MM.1S (cell line): Measurements from ENCODE around the gene SLC1A7.

Experiments
- DNase-seq: peaks from one replicate; pipeline ENCODE4 v3.0.0-alpha.2; 2015
- H2AFZ ChIP-seq: fragments of 300-600 bp; sonication (generic); 2 replicates; pipeline ENCODE4 v1.6.0; 2016; ENCODE audit warnings: antibody characterized with exemption, low read length
- H3F3A ChIP-seq: fragments of 300-600 bp; sonication (generic); 2 replicates; pipeline ENCODE4 v1.6.1; 2016; ENCODE audit warnings: mild to moderate bottlenecking, antibody characterized with exemption, low read length, moderate library complexity, mixed read lengths; ENCODE audit not compliant: insufficient read depth
- H3K27ac ChIP-seq: fragments of 300-600 bp; sonication (generic); 2 replicates; pipeline ENCODE4 v1.5.1; 2016; ENCODE audit warnings: mild to moderate bottlenecking, low read length
- H3K27me3 ChIP-seq: fragments of 300-600 bp; sonication (generic); replicated peaks from 2 replicates; pipeline ENCODE4 v1.6.0; 2016; ENCODE audit warnings: low read length; ENCODE audit not compliant: insufficient read depth
- H3K36me3 ChIP-seq: fragments of 300-600 bp; sonication (generic); replicated peaks from 2 replicates; pipeline ENCODE4 v1.6.1; 2016; ENCODE audit warnings: mild to moderate bottlenecking, low read length, mixed read lengths; ENCODE audit not compliant: insufficient read depth
- H3K4me1 ChIP-seq: fragments of 300-600 bp; sonication (generic); 2 replicates; pipeline ENCODE4 v1.6.1; 2016; ENCODE audit warnings: low read length, mixed read lengths
- H3K4me2 ChIP-seq: fragments of 300-600 bp; sonication (generic); 2 replicates; pipeline ENCODE4 v1.6.0; 2016; ENCODE audit warnings: low read depth, low read length
- H3K4me3 ChIP-seq: fragments of 300-600 bp; sonication (generic); 2 replicates; pipeline ENCODE4 v1.5.1; 2016; ENCODE audit warnings: low read length, mixed read lengths
- H3K79me2 ChIP-seq: fragments of 300-600 bp; sonication (generic); 2 replicates; pipeline ENCODE4 v1.6.1; 2016; ENCODE audit warnings: mixed run types, low read length, mixed read lengths
- H3K9ac ChIP-seq: fragments of 300-600 bp; sonication (generic); 2 replicates; pipeline ENCODE4 v1.6.1; 2016; ENCODE audit warnings: low read length, mixed read lengths
- H3K9me2 ChIP-seq: fragments of 300-600 bp; sonication (generic); replicated peaks from 2 replicates; pipeline ENCODE4 v1.6.1; 2016; ENCODE audit warnings: mild to moderate bottlenecking, low read length, mixed read lengths; ENCODE audit not compliant: insufficient read depth
- H3K9me3 ChIP-seq: fragments of 300-600 bp; sonication (generic); replicated peaks from 2 replicates; pipeline ENCODE4 v1.6.1; 2016; ENCODE audit warnings: mild to moderate bottlenecking, low read length, mixed read lengths; ENCODE audit not compliant: insufficient read depth
- H4K20me1 ChIP-seq: fragments of 300-600 bp; sonication (generic); 2 replicates; pipeline ENCODE4 v1.6.1; 2016; ENCODE audit warnings: mild to moderate bottlenecking, low read length, moderate library complexity, mixed read lengths; ENCODE audit not compliant: insufficient read depth
- EZH2 ChIP-seq: fragments of 300-600 bp; sonication (generic); optimal IDR thresholded peaks from 2 replicates; pipeline ENCODE3; 2017; ENCODE audit warnings: low read depth, mild to moderate bottlenecking, antibody characterized with exemption, low read length, mixed read lengths
- EZH2phosphoT487 ChIP-seq: fragments of 300-600 bp; sonication (generic); IDR thresholded peaks from 2 replicates; pipeline ENCODE4 v1.6.1; 2018; ENCODE audit warnings: antibody characterized with exemption, low read length
- TF ChIP-seq, protein P1 (sequence below): fragments of 300-600 bp; sonication (generic); IDR thresholded peaks from 2 replicates; pipeline ENCODE4 v1.5.1; 2016; ENCODE audit warnings: antibody characterized with exemption, low read length, mixed read lengths

Gene SLC1A7

DNA sequence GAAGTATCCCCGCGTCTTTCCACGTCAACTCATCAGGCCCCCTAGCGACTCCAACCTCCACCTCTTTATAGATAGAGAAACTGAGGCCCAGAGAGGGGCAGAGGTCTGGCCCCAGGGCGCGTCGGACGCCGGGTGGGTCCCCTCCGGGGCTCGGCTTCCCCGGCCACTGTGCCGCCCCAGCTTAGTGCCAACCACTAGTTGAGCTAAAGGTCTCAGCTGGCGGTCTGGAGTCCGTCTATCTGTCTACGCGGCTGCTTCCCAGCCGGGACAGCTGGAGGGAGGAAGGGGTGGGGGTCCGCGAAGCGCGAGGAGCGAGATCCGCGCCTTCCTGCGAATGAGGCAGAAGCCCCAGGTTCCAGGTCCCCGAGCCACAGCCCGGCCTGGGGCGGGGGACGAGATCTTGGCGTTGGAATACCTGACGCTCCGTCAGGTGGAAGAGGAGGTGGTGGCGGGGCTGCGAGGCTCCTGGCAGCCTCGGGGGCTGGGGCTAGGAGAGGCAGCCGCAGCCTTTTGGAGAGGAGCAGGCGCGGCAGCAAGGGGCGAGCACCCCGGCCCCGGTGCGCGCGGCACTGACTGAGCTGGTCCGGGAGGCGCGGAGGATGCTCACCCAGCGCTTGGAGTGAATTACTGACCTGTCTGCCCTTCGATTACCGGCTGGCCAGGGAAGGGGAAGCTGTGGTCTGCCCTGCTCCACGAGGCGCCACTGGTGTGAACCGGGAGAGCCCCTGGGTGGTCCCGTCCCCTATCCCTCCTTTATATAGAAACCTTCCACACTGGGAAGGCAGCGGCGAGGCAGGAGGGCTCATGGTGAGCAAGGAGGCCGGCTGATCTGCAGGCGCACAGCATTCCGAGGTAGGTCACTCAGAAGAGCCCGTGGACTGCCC is 79.5 kb downstream of the SLC1A7 start:
- TF ChIP-seq, protein P1, sequence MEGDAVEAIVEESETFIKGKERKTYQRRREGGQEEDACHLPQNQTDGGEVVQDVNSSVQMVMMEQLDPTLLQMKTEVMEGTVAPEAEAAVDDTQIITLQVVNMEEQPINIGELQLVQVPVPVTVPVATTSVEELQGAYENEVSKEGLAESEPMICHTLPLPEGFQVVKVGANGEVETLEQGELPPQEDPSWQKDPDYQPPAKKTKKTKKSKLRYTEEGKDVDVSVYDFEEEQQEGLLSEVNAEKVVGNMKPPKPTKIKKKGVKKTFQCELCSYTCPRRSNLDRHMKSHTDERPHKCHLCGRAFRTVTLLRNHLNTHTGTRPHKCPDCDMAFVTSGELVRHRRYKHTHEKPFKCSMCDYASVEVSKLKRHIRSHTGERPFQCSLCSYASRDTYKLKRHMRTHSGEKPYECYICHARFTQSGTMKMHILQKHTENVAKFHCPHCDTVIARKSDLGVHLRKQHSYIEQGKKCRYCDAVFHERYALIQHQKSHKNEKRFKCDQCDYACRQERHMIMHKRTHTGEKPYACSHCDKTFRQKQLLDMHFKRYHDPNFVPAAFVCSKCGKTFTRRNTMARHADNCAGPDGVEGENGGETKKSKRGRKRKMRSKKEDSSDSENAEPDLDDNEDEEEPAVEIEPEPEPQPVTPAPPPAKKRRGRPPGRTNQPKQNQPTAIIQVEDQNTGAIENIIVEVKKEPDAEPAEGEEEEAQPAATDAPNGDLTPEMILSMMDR = no peak

DNA sequence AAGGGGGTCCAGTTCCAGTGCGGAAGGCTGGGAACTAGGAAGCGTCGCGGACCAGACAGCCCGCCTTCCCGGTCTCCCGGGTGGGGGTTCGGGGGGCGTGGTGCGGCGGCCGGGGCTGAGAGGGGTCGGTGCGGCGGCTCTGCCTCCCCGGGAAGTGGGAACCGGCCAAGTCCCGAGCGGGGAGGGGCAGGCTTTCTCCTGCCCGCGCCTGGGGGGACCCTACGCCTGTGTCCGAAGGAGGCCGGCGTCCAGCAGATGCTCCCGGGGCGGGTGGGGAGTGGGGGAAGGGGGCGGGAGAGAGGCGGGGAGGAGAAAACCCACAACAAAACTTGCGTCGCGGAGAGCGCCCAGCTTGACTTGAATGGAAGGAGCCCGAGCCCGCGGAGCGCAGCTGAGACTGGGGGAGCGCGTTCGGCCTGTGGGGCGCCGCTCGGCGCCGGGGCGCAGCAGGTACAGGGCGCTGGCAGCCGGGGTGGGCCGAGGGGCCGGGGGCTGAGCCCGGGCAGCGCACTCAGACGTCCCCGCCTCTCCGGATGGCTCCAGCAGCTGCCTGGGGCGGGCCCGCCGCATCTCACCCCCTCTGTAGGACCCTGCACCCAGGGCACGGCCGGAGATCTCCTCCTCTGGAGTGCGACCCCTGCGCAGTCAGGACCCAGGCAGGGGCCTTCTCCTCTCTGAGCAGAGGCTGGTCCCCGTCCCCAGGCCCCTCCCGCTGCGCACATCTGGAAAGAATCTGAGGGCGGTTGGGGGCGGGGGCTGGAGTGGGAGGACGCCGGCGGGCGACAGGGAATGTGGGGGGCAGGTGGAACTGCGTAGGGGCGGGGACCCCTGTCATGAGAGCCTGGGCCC is 80.4 kb downstream of the SLC1A7 start, which contains the start of gene PODN:
Gene PODN (plus strand): TSS at position 355 of the 849 bp plus-strand sequence. CDS start 7,643 bp downstream, outside the sequence.
- H3K27ac ChIP-seq = no peak within 1 kb of the TSS

More for the DNA sequence above, 79.5 kb downstream of the SLC1A7 start:
- Histone ChIP-seq H3K9me3 (no peaks in the 10 kb centered on the region), H4K20me1 (no peaks in the 10 kb centered on the region), H3K36me3 (no peaks in the 10 kb centered on the region), H3K79me2 (no peaks in the 10 kb centered on the region), H2AFZ (no peak overlapping the region), H3F3A (no peaks in the 10 kb centered on the region), H3K9ac (no peak overlapping the region), H3K27me3 (peaks cover 24% of the 10 kb centered on the region), H3K4me1 (no peaks in the 10 kb centered on the region), H3K27ac (no peak overlapping the region), H3K4me2 (peak overlapping the region; percentile 50; the same call in 1 of the 2 replicates), H3K9me2 (no peaks in the 10 kb centered on the region), H3K4me3 (no peak overlapping the region)
- DNase-seq = no peak

GRCh38 chr1:53061123-53061858 is 81.1 kb downstream of the SLC1A7 start:
- Histone ChIP-seq H3K9me3 (no peaks in the 10 kb centered on the region), H3K79me2 (no peaks in the 10 kb centered on the region), H3K9me2 (no peaks in the 10 kb centered on the region), H3K4me3 (no peak overlapping the region), H3K27ac (no peak overlapping the region), H3K4me1 (no peaks in the 10 kb centered on the region), H3K9ac (no peak overlapping the region), H2AFZ (no peak overlapping the region), H4K20me1 (no peaks in the 10 kb centered on the region), H3F3A (no peaks in the 10 kb centered on the region), H3K36me3 (no peaks in the 10 kb centered on the region), H3K4me2 (no peak overlapping the region), H3K27me3 (peaks cover 24% of the 10 kb centered on the region)
- no peak for DNase-seq
- TF ChIP-seq EZH2phosphoT487 (no peak), EZH2 (no peak)
- TF ChIP-seq, protein P1 = no peak

More for the DNA sequence above, 80.4 kb downstream of the SLC1A7 start, which contains the start of gene PODN:
- no peak for DNase-seq
- H3F3A ChIP-seq = no peaks in the 10 kb centered on the region
- H3K27me3 ChIP-seq = peaks cover 24% of the 10 kb centered on the region
- no peak within 1 kb of the TSS for H3K4me3 ChIP-seq
- H3K9ac ChIP-seq = no peak within 1 kb of the TSS
- no peak within 1 kb of the TSS for H2AFZ ChIP-seq
- no peaks in the 10 kb centered on the region for H4K20me1 ChIP-seq
- peak within 1 kb of the TSS; percentile 50; the same call in 1 of the 2 replicates for H3K4me2 ChIP-seq
- no peaks in the 10 kb centered on the region for H3K9me3 ChIP-seq
- TF ChIP-seq EZH2 (no peak), EZH2phosphoT487 (no peak)
- TF ChIP-seq, protein P1 = no peak
- H3K9me2 ChIP-seq = no peaks in the 10 kb centered on the region
- no peaks in the 10 kb centered on the region for H3K79me2 ChIP-seq
- H3K4me1 ChIP-seq = no peaks in the 10 kb centered on the region
- H3K36me3 ChIP-seq = no peaks in the 10 kb centered on the region
